HCT116 (cell line): ENCODE data around the gene MAJIN. TPM values are rescaled to one million over a fixed set of nuclear protein-coding genes. Genes with fewer than 3 reads are reported as not detected.

Source experiments
- ATAC-seq: fragments of 200-7000 bp; cut with Tn5 transposase; 2 replicates; pipeline ENCODE4 v1.9.1; 2020; ENCODE audit warnings: mild to moderate bottlenecking, moderate library complexity
- BruUV-seq: library from RNA; stranded (reverse); fragments of 400-500 nt; replicated peaks from 2 replicates; lab custom pipeline; 2021; lab: Mats Ljungman, UMichigan
- CTCF ChIA-PET: fragments of 300-600 bp; sonication (Branson Sonifier 250); formaldehyde crosslinking; loops from one replicate; lab custom pipeline; 2021; ENCODE audit warnings: antibody characterized with exemption; lab: Charles Lee
- POLR2A ChIA-PET: fragments of 300-600, 350-600 bp; sonication (Branson Sonifier 250); formaldehyde crosslinking; loops from one replicate; lab custom pipeline; 2021; ENCODE audit warnings: antibody characterized with exemption; lab: Charles Lee
- RAD21 ChIA-PET, 2 experiments: fragments of 300-600 bp; sonication (Branson Sonifier 250); formaldehyde crosslinking; loops; one replicate each; lab custom pipeline; 2023; ENCODE audit warnings: low total read pairs in 2 of 2; ENCODE audit not compliant: uncharacterized antibody in 2 of 2, unreplicated experiment in 2 of 2, low non-redundant PET in 1 of 2; lab: Charles Lee
- DNase-seq: peaks from one replicate; pipeline ENCODE4 v3.0.0-alpha.2; 2010; ENCODE audit warnings: low read depth, low spot score
- H2AFZ ChIP-seq: fragments of 200-600 bp; shearing (Covaris generic), sonication (generic); 2 replicates; pipeline ENCODE4 v1.6.1; 2017; ENCODE audit warnings: low read depth, mixed run types, mixed read lengths, antibody characterized with exemption, low read length; ENCODE audit not compliant: poor library complexity, severe bottlenecking
- H3K27ac ChIP-seq: 2 replicates; pipeline ENCODE4 v1.5.1; 2012; ENCODE audit warnings: low read depth, low read length
- H3K27me3 ChIP-seq: fragments of 200-600 bp; sonication (generic); 2 replicates; pipeline ENCODE4 v1.6.1; 2016; ENCODE audit warnings: mixed run types, low read length, mixed read lengths; ENCODE audit not compliant: insufficient read depth
- H3K36me3 ChIP-seq, 2 experiments: fragments of 200-500 bp in 1 of 2; fragments of 200-600 bp in 1 of 2; sonication (Bioruptor generic) in 1 of 2; sonication (generic) in 1 of 2; 2 replicates each; pipeline versions ENCODE4 v1.5.1 to v1.6.1; 2014 to 2016; ENCODE audit warnings: low read length in 2 of 2, inconsistent platforms in 1 of 2, mixed read lengths in 1 of 2, mixed run types in 1 of 2; ENCODE audit not compliant: insufficient read depth in 2 of 2, control insufficient read depth in 1 of 2
- H3K4me1 ChIP-seq, 2 experiments: fragments of 200-600 bp in 1 of 2; sonication (generic) in 1 of 2; 2 replicates each; pipeline versions ENCODE4 v1.5.1 to v1.6.1; 2012 to 2017; ENCODE audit warnings: low read length in 2 of 2, inconsistent platforms in 1 of 2, mild to moderate bottlenecking in 1 of 2, mixed read lengths in 1 of 2, mixed run types in 1 of 2, moderate library complexity in 1 of 2; ENCODE audit not compliant: insufficient read depth in 2 of 2, control insufficient read depth in 1 of 2
- H3K4me2 ChIP-seq: fragments of 200-600 bp; sonication (generic); 2 replicates; pipeline ENCODE4 v1.6.1; 2017; ENCODE audit warnings: mixed run types, low read length, mixed read lengths
- H3K4me3 ChIP-seq, 2 experiments: fragments of 200-600 bp in 1 of 2; sonication (generic) in 1 of 2; replicated peaks in 1 of 2; 2 replicates each; pipeline ENCODE4 v1.5.1; 2011 to 2016; ENCODE audit warnings: low read length in 2 of 2, control low read depth in 1 of 2, low read depth in 1 of 2, mild to moderate bottlenecking in 1 of 2, mixed read lengths in 1 of 2, mixed run types in 1 of 2
- H3K79me2 ChIP-seq: fragments of 200-600 bp; sonication (generic); 2 replicates; pipeline ENCODE4 v1.6.1; 2017; ENCODE audit warnings: mild to moderate bottlenecking, mixed run types, low read length, moderate library complexity, mixed read lengths; ENCODE audit not compliant: insufficient read depth
- H3K9ac ChIP-seq: fragments of 200-600 bp; sonication (generic); 2 replicates; pipeline ENCODE4 v1.6.1; 2016; ENCODE audit warnings: low read length, mixed read lengths
- H3K9me2 ChIP-seq: fragments of 200-600 bp; sonication (generic), shearing (Covaris generic); 2 replicates; pipeline ENCODE4 v1.6.1; 2017; ENCODE audit warnings: mixed run types, mild to moderate bottlenecking, moderate library complexity; ENCODE audit not compliant: insufficient read depth
- H3K9me3 ChIP-seq, 2 experiments: fragments of 200-500 bp in 1 of 2; fragments of 200-600 bp in 1 of 2; sonication (Bioruptor generic) in 1 of 2; sonication (generic) in 1 of 2; 2 replicates each; pipeline ENCODE4 v1.6.1; 2014 to 2017; ENCODE audit warnings: low read length in 2 of 2, mixed read lengths in 2 of 2, inconsistent platforms in 1 of 2, low read depth in 1 of 2, mild to moderate bottlenecking in 1 of 2, mixed run types in 1 of 2, moderate library complexity in 1 of 2; ENCODE audit not compliant: control insufficient read depth in 1 of 2, insufficient read depth in 1 of 2
- H4K20me1 ChIP-seq: fragments of 200-600 bp; sonication (generic), shearing (Covaris generic); 2 replicates; pipeline ENCODE4 v1.6.1; 2017; ENCODE audit warnings: mixed run types, mild to moderate bottlenecking, moderate library complexity; ENCODE audit not compliant: insufficient read depth
- CBX3 ChIP-seq: IDR thresholded peaks from 2 replicates; pipeline ENCODE4 v1.6.1; 2012; ENCODE audit warnings: low read depth
- EZH2 ChIP-seq: fragments of 200-600 bp; sonication (generic); IDR thresholded peaks from 2 replicates; pipeline ENCODE4 v1.6.1; 2017; ENCODE audit warnings: antibody characterized with exemption, mixed run types
- POLR2AphosphoS5 ChIP-seq: IDR thresholded peaks from 2 replicates; pipeline ENCODE4 v1.6.1; 2011; ENCODE audit warnings: mild to moderate bottlenecking, low read depth, low read length, moderate library complexity
- RAD21 ChIP-seq: IDR thresholded peaks from 2 replicates; pipeline ENCODE4 v1.6.1; 2012; ENCODE audit warnings: low read depth, mild to moderate bottlenecking
- SP1 ChIP-seq: IDR thresholded peaks from 2 replicates; pipeline ENCODE4 v1.6.1; 2012; ENCODE audit warnings: low read depth
- SRF ChIP-seq: IDR thresholded peaks from 2 replicates; pipeline ENCODE4 v1.6.1; 2012; ENCODE audit warnings: low read depth
- YY1 ChIP-seq: IDR thresholded peaks from 2 replicates; pipeline ENCODE4 v1.6.1; 2011; ENCODE audit warnings: low read length, low read depth, moderate library complexity, mild to moderate bottlenecking; ENCODE audit not compliant: insufficient replicate concordance; ENCODE audit errors: extremely low read depth
- ZBTB33 ChIP-seq: IDR thresholded peaks from 2 replicates; pipeline ENCODE4 v1.6.1; 2011; ENCODE audit warnings: mild to moderate bottlenecking, low read length, moderate library complexity; ENCODE audit not compliant: insufficient replicate concordance; ENCODE audit errors: extremely low read depth
- ZFX ChIP-seq: fragments of 450-650 bp; IDR thresholded peaks from 2 replicates; pipeline ENCODE4 v1.6.1; 2017
- ZNF274 ChIP-seq: fragments of 200-500 bp; sonication (Bioruptor generic); IDR thresholded peaks from 2 replicates; pipeline ENCODE4 v1.6.1; 2014; ENCODE audit warnings: mild to moderate bottlenecking, low read depth, low read length, inconsistent platforms
- intact Hi-C: fragments of 100-400 bp; cut with micrococcal nuclease; formaldehyde crosslinking; loops from 2 replicates; pipeline ENCODE4 v1.10.0; 2022
- total RNA-seq: library from RNA; stranded (reverse); gene quantifications from one replicate; pipeline ENCODE4 v1.2.1, GENCODE V29; 2021; ENCODE audit not compliant: unreplicated experiment
- TF ChIP-seq, protein P1 (sequence below): IDR thresholded peaks from 2 replicates; pipeline ENCODE4 v1.6.1; 2012
- TF ChIP-seq, protein P2 (sequence below), 3 experiments: fragments of 200-600 bp in 1 of 3; sonication (generic) in 1 of 3; IDR thresholded peaks in 2 of 3; conservative IDR thresholded peaks in 1 of 3; 2 replicates each; pipeline ENCODE4 v1.5.1; 2012 to 2017; ENCODE audit warnings: low read depth in 2 of 3, low read length in 2 of 3, antibody characterized with exemption in 1 of 3, borderline replicate concordance in 1 of 3, control low read depth in 1 of 3, mild to moderate bottlenecking in 1 of 3, mixed read lengths in 1 of 3, mixed run types in 1 of 3, moderate library complexity in 1 of 3; ENCODE audit not compliant: insufficient read depth in 1 of 3

The MAJIN gene
- total RNA-seq, 1 experiment from 2014 or later: not detected

GRCh38 chr11:65021509-65021908 is 49.6 kb upstream of the MAJIN start:
- Histone ChIP-seq H3K27ac (no peak overlapping the region), H3K79me2 (no peaks in the 10 kb centered on the region), H3K4me2 (no peak overlapping the region), H3K36me3 (no peaks in the 10 kb centered on the region), H3K4me1 (peaks cover 4 to 6% of the 10 kb centered on the region in 2 experiments; a peak in 3 of 4 replicates), H3K9me3 (no peaks in the 10 kb centered on the region), H3K27me3 (no peaks in the 10 kb centered on the region), H4K20me1 (no peaks in the 10 kb centered on the region), H2AFZ (no peak overlapping the region), H3K4me3 (no peak overlapping the region), H3K9ac (no peak overlapping the region), H3K9me2 (no peaks in the 10 kb centered on the region)
- RAD21 ChIA-PET: no interaction called here
- CTCF ChIA-PET: no interaction called here
- no peak for DNase-seq
- ATAC-seq: no peak
- TF ChIP-seq, protein P1, sequence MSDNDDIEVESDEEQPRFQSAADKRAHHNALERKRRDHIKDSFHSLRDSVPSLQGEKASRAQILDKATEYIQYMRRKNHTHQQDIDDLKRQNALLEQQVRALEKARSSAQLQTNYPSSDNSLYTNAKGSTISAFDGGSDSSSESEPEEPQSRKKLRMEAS: no peak
- TF ChIP-seq CBX3 (no peak), SRF (no peak), ZFX (no peak), ZBTB33 (no peak), SP1 (no peak), ZNF274 (no peak), EZH2 (no peak), POLR2AphosphoS5 (no peak), RAD21 (no peak), YY1 (no peak)
- TF ChIP-seq, protein P2, sequence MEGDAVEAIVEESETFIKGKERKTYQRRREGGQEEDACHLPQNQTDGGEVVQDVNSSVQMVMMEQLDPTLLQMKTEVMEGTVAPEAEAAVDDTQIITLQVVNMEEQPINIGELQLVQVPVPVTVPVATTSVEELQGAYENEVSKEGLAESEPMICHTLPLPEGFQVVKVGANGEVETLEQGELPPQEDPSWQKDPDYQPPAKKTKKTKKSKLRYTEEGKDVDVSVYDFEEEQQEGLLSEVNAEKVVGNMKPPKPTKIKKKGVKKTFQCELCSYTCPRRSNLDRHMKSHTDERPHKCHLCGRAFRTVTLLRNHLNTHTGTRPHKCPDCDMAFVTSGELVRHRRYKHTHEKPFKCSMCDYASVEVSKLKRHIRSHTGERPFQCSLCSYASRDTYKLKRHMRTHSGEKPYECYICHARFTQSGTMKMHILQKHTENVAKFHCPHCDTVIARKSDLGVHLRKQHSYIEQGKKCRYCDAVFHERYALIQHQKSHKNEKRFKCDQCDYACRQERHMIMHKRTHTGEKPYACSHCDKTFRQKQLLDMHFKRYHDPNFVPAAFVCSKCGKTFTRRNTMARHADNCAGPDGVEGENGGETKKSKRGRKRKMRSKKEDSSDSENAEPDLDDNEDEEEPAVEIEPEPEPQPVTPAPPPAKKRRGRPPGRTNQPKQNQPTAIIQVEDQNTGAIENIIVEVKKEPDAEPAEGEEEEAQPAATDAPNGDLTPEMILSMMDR (IDR thresholded peaks at IDR 0.05 in 2 of 3, conservative IDR thresholded peaks at IDR 0.05 in 1 of 3; ENCODE audit: borderline replicate concordance in 1 of 3, insufficient read depth in 1 of 3, low read depth in 2 of 3, low read length in 2 of 3): no peak
- POLR2A ChIA-PET: no interaction called here
- BruUV-seq: no TSS peak
- intact Hi-C loops: no loop called here
